ENCODE measurements around the gene UNC119. TPM values are rescaled to one million over a fixed set of nuclear protein-coding genes. Genes with fewer than 3 reads are reported as not detected.

Gene UNC119
- polyA plus RNA-seq, 1 donor (not counting 4 experiments of a cell fraction or from before 2014, with no cell fraction given), result 60.0 TPM

DNA sequence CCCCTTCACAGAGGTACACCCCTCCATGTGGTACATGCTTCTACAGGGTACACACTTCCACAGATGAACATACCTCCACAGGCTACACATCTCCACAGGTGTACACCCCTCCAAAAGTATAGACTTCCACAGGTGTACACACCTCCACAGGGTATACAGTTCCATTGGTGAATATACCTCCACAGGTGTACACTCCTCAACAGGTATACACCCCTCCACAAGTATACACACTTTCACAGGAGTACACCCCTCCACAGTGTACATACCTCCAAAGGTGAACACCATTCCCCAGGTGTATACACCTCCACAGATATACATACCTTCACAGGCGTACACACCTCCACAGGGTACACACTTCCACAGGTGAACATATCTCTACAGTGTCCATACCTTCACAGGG, 36.9 kb downstream of the UNC119 start:
- FAIRE-seq (no peak), DNase-seq (ENCODE audit: low read depth, low spot score) (no peak)
- no peak overlapping the region for H3K4me2 ChIP-seq (ENCODE audit: control insufficient read depth, extremely low read depth, insufficient read depth, low read depth, low read length)
- no peaks in the 10 kb centered on the region for H4K20me1 ChIP-seq (ENCODE audit: control insufficient read depth, extremely low read depth, insufficient read depth, low read length)
- dilution Hi-C loops (cut with MboI; ENCODE audit: extremely low pct_ligation_motif_present, low sequenced_read_pairs), result no loop called here
- TF ChIP-seq EZH2 (IDR thresholded peaks at IDR 0.05; ENCODE audit: low read length), result no peak
- TF ChIP-seq, protein P1, sequence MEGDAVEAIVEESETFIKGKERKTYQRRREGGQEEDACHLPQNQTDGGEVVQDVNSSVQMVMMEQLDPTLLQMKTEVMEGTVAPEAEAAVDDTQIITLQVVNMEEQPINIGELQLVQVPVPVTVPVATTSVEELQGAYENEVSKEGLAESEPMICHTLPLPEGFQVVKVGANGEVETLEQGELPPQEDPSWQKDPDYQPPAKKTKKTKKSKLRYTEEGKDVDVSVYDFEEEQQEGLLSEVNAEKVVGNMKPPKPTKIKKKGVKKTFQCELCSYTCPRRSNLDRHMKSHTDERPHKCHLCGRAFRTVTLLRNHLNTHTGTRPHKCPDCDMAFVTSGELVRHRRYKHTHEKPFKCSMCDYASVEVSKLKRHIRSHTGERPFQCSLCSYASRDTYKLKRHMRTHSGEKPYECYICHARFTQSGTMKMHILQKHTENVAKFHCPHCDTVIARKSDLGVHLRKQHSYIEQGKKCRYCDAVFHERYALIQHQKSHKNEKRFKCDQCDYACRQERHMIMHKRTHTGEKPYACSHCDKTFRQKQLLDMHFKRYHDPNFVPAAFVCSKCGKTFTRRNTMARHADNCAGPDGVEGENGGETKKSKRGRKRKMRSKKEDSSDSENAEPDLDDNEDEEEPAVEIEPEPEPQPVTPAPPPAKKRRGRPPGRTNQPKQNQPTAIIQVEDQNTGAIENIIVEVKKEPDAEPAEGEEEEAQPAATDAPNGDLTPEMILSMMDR (optimal IDR thresholded peaks at IDR 0.05 in 1 of 3, IDR thresholded peaks at IDR 0.05 in 1 of 3, conservative IDR thresholded peaks at IDR 0.05 in 1 of 3; ENCODE audit: extremely low read depth in 1 of 3, insufficient read depth in 2 of 3, low read length in 3 of 3), result no peak
- no peaks in the 10 kb centered on the region for H3K36me3 ChIP-seq (ENCODE audit: control insufficient read depth in 2 of 2, extremely low read depth in 1 of 2, insufficient read depth in 2 of 2, low read length in 2 of 2)
- H3K4me3 ChIP-seq (ENCODE audit: control insufficient read depth in 2 of 3, extremely low read depth in 1 of 3, insufficient read depth in 2 of 3, low read depth in 1 of 3, low read length in 3 of 3), result no peak overlapping the region
- peaks cover 3% of the 10 kb centered on the region for H3K9me3 ChIP-seq (ENCODE audit: control insufficient read depth, low read depth, low read length)
- H3K4me1 ChIP-seq (ENCODE audit: control insufficient read depth, extremely low read depth, insufficient read depth, low read length), result peaks cover 4% of the 10 kb centered on the region
- peaks cover 10% of the 10 kb centered on the region for H3K27me3 ChIP-seq (ENCODE audit: control insufficient read depth, extremely low read depth, insufficient read depth, low read length)
- no peak overlapping the region for H3K9ac ChIP-seq (ENCODE audit: control insufficient read depth, extremely low read depth, insufficient read depth, low read length)
- H3K27ac ChIP-seq (ENCODE audit: control insufficient read depth, insufficient read depth, low read length), result no peak overlapping the region
- H3K9me1 ChIP-seq (ENCODE audit: control insufficient read depth, extremely low read depth, insufficient read depth, low read length), result no peaks in the 10 kb centered on the region
- no peaks in the 10 kb centered on the region for H3K79me2 ChIP-seq (ENCODE audit: control insufficient read depth, insufficient read depth, low read length)
- H2AFZ ChIP-seq (ENCODE audit: control insufficient read depth, low read length), result no peak overlapping the region

DNA sequence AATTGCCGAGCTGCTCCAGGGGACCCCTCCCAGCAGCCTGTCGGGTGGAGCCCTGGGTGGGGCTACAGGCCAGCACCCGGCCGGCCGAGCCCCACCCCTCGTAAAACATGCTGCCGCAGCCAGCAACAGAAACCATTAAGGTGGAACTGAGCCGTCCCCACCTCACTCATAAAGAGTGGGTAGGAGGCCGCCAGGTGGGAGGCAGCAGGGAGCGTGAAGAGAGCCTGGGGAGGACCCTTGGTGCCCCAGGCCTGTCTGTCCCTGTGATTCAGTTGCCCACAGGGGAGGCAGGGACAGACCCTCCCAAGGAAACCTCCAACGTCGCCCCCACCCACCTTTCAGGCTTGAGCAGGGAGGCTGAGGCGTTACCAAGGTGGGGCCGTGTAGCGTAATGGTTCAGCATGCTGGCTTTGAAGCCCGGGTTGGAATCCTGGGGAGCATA, 37.8 kb downstream of the UNC119 start:
- H3K36me3 ChIP-seq (ENCODE audit: control insufficient read depth in 2 of 2, extremely low read depth in 1 of 2, insufficient read depth in 2 of 2, low read length in 2 of 2), result no peaks in the 10 kb centered on the region
- peaks cover 3% of the 10 kb centered on the region for H3K9me3 ChIP-seq (ENCODE audit: control insufficient read depth, low read depth, low read length)
- no peak overlapping the region for H3K4me2 ChIP-seq (ENCODE audit: control insufficient read depth, extremely low read depth, insufficient read depth, low read depth, low read length)
- no peak for FAIRE-seq
- H3K27me3 ChIP-seq (ENCODE audit: control insufficient read depth, extremely low read depth, insufficient read depth, low read length), result peaks cover 10% of the 10 kb centered on the region
- H4K20me1 ChIP-seq (ENCODE audit: control insufficient read depth, extremely low read depth, insufficient read depth, low read length), result no peaks in the 10 kb centered on the region
- H3K27ac ChIP-seq (ENCODE audit: control insufficient read depth, insufficient read depth, low read length), result no peak overlapping the region
- H3K79me2 ChIP-seq (ENCODE audit: control insufficient read depth, insufficient read depth, low read length), result no peaks in the 10 kb centered on the region
- dilution Hi-C loops (cut with MboI; ENCODE audit: extremely low pct_ligation_motif_present, low sequenced_read_pairs), result no loop called here
- no peak overlapping the region for H3K9ac ChIP-seq (ENCODE audit: control insufficient read depth, extremely low read depth, insufficient read depth, low read length)
- TF ChIP-seq, protein P1 (optimal IDR thresholded peaks at IDR 0.05 in 1 of 3, IDR thresholded peaks at IDR 0.05 in 1 of 3, conservative IDR thresholded peaks at IDR 0.05 in 1 of 3; ENCODE audit: extremely low read depth in 1 of 3, insufficient read depth in 2 of 3, low read length in 3 of 3), result no peak
- TF ChIP-seq EZH2 (IDR thresholded peaks at IDR 0.05; ENCODE audit: low read length), result no peak
- no peak for DNase-seq (ENCODE audit: low read depth, low spot score)
- peaks cover 4% of the 10 kb centered on the region for H3K4me1 ChIP-seq (ENCODE audit: control insufficient read depth, extremely low read depth, insufficient read depth, low read length)
- no peak overlapping the region for H3K4me3 ChIP-seq (ENCODE audit: control insufficient read depth in 2 of 3, extremely low read depth in 1 of 3, insufficient read depth in 2 of 3, low read depth in 1 of 3, low read length in 3 of 3)
- H3K9me1 ChIP-seq (ENCODE audit: control insufficient read depth, extremely low read depth, insufficient read depth, low read length), result no peaks in the 10 kb centered on the region
- no peak overlapping the region for H2AFZ ChIP-seq (ENCODE audit: control insufficient read depth, low read length)
